ENCODE measurements around the gene NXPH4. TPM values are rescaled to one million over a fixed set of nuclear protein-coding genes. Genes with fewer than 3 reads are reported as not detected.

Gene NXPH4
- total RNA-seq, 1 donor from 2014 or later = 82.8 TPM

- peak overlapping the region; percentile 94 for H3K4me3 Mint-ChIP-seq (ENCODE audit: unreplicated experiment)
- H3K27me3 Mint-ChIP-seq (ENCODE audit: low read depth) = no peaks in the 10 kb centered on the region
- peak overlapping the region; percentile 69 for H3K27ac Mint-ChIP-seq (ENCODE audit: unreplicated experiment)
- no peaks in the 10 kb centered on the region for H3K9me3 Mint-ChIP-seq (ENCODE audit: low read depth)
- H3K36me3 Mint-ChIP-seq (ENCODE audit: low read depth) = peaks cover 13% of the 10 kb centered on the region
- peaks cover 93% of the 10 kb centered on the region for H3K4me1 Mint-ChIP-seq (ENCODE audit: low read depth)
- no peak for TF ChIP-seq CTCF (IDR thresholded peaks at IDR 0.05)
- no peak for DNase-seq (ENCODE audit: low spot score)
These were observed 21.0 kb downstream of the NXPH4 start for GRCh38 chr12:57237596-57237931.

DNA sequence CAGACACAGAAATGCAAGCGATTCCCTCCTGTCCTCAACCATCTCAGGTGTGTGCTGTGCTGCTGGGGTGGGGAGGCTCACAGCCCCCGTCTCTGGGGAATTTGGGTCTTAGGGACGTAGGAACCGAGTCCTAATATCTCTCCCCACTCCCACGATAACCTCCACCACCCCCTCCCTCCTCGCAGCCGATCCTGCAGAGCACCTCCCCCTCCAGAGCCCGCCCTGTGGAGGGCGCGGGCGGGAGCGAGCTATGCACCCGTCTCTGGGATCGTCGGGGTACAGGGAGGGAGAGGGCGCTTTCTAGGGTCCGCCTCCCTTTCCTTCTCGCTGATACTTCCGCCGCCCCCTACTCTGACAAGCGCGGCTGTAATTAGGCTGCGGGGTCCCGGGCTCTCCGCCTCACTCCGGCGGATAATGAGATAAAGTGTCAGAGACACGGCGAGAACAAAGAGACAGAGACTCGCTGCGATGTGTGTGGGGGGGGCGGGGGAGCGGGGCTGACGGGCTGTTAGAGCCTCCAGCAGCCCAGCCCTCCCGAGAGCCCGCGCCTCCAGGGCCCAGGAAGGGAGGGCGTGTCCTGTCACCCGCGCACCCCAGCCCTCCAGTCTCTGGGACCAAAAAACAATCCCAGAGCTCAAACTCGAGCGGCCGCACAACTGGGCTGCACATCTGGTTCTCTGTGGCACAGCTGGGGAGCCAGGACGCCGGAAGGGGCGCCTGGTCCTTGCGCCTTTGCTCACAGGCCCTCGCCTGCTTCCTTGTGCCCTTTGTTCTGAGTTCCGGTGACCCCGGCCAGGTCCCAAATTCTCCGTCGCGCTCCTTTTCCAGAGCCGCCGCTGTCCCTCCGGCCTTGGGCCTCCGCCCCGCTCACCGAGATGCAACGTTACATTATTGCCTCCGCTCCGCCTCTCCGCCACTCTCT is 21.6 kb downstream of the NXPH4 start:
- no peak for TF ChIP-seq CTCF (IDR thresholded peaks at IDR 0.05)
- no peaks in the 10 kb centered on the region for H3K9me3 Mint-ChIP-seq (ENCODE audit: low read depth)
- H3K27me3 Mint-ChIP-seq (ENCODE audit: low read depth) = no peaks in the 10 kb centered on the region
- peak overlapping the region; percentile 90 for H3K27ac Mint-ChIP-seq (ENCODE audit: unreplicated experiment)
- H3K4me1 Mint-ChIP-seq (ENCODE audit: low read depth) = peaks cover 93% of the 10 kb centered on the region
- peaks cover 9% of the 10 kb centered on the region for H3K36me3 Mint-ChIP-seq (ENCODE audit: low read depth)
- DNase-seq (ENCODE audit: low spot score) = peak; percentile 83
- peak overlapping the region; percentile 94 for H3K4me3 Mint-ChIP-seq (ENCODE audit: unreplicated experiment)

DNA sequence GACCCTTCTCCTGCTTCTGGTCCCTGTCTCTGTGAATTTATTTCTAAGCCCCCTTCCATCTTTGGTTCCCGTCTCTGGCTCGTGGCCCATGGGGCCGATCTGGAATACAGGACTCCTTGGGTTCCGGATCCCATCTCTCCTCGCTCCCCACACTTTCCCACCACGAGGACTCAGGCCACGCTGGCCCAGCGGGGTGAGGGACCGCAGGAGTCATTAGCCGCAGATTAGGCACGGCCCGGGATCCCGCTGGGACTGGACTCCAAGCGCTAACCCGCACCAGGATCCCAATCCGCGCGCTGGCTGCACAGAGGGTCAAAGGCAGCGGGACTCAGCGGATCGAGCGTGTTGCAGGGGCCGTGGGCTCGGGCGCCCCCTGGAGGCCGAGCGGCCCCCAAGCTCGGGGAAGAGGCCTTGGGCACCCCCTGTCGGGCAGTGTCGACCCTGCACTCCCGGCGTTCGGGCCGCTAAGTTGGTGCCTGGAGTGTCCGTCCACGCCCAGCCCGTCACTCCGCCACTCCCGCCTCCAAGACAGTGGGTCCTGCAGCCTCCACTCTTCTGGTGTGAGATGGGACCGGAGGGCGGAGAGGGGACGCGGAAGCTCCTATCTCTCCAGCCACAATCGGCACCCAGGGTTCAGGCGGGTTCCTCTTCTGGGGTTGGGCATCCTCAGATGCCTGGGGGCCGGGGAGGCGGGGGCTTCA is 22.4 kb downstream of the NXPH4 start:
- peaks cover 6% of the 10 kb centered on the region for H3K36me3 Mint-ChIP-seq (ENCODE audit: low read depth)
- TF ChIP-seq CTCF (IDR thresholded peaks at IDR 0.05) = peak; percentile 100
- DNase-seq (ENCODE audit: low spot score) = peak; percentile 92
- H3K4me3 Mint-ChIP-seq (ENCODE audit: unreplicated experiment) = peak overlapping the region; percentile 94
- no peaks in the 10 kb centered on the region for H3K27me3 Mint-ChIP-seq (ENCODE audit: low read depth)
- H3K27ac Mint-ChIP-seq (ENCODE audit: unreplicated experiment) = peak overlapping the region; percentile 98
- no peaks in the 10 kb centered on the region for H3K9me3 Mint-ChIP-seq (ENCODE audit: low read depth)
- peaks cover 91% of the 10 kb centered on the region for H3K4me1 Mint-ChIP-seq (ENCODE audit: low read depth)

DNA sequence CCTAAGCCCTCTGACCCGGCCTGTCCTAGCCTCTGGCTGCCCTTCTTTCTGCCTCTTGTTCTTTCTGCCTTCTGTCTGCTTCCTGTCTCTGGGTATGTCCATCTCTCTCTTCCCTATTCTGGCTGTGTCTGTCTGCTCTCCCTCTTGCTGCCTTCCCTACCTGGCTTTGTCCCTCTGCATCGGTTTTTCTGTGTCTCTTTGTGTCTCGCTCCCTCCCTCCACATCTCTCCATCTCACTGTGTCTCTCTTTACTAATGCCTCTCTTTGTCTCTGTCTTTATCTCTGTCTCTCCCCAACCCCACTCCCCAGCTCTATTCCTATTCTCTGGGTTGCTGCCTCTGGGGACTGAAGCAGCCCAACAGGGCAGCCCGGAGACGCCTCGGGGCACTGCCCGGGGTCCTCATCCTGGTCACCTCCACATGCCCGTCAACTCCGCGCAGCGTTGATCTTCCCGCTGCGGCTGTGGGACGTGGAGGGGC is 23.0 kb downstream of the NXPH4 start:
- Mint-ChIP-seq H3K27ac (ENCODE audit: unreplicated experiment) (peak overlapping the region; percentile 98), H3K27me3 (ENCODE audit: low read depth) (no peaks in the 10 kb centered on the region), H3K9me3 (ENCODE audit: low read depth) (no peaks in the 10 kb centered on the region), H3K4me3 (ENCODE audit: unreplicated experiment) (peak overlapping the region; percentile 94), H3K4me1 (ENCODE audit: low read depth) (peaks cover 87% of the 10 kb centered on the region), H3K36me3 (ENCODE audit: low read depth) (peaks cover under 1% of the 10 kb centered on the region)
- no peak for DNase-seq (ENCODE audit: low spot score)
- TF ChIP-seq CTCF (IDR thresholded peaks at IDR 0.05) = no peak
